Measurements from ENCODE around the gene DCC. TPM values are rescaled to one million over a fixed set of nuclear protein-coding genes. Genes with fewer than 3 reads are reported as not detected.
A peak's percentile ranks its signal among the peaks of the same experiment; 100 is the strongest.

The DCC gene
- total and polyA plus RNA-seq, 2 experiments from 2014 or later: 0.53 to 0.73 TPM

DNA sequence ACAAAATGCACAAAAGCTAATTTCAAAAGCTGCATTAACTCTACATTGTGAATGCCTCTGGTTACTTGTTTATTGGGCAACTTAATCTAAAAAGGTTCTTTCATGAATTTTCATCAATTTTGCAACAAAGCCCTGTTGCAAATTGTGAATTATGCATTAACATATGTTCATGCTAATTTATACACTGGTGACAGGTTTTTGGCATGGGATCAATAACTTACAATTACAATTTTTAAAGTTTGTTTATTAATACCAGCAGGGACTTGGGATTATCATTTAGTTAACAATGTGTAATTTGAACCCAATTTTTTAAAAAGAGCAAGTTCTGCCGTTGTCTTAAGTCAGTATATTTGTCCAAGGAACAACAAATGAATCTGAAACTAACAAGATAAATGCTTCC lies 183.6 kb downstream of the DCC start:
- Mint-ChIP-seq H3K4me3 (no peak overlapping the region), H3K4me1 (no peaks in the 10 kb centered on the region)

DNA sequence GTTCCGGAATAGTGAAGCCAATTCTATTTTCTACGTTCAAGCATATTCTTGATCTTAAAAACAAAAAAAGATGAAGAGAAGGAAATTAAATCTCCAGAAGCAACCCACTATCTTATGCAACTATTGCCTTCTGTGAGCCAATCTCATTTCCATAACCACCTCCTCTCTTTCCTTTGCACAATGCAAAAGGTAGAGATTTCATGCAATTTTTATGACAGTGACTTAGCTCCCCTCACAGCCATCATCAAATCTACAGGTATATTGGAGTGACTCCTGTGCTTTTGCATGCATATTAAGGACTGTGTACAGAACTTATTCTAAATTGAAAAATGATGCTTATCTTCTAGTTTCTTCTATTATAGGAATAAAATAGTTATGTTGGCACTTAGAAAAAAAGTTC lies 191.8 kb downstream of the DCC start:
- H3K9me2 ChIP-seq (ENCODE audit: insufficient read depth): no peaks in the 10 kb centered on the region
- no peaks in the 10 kb centered on the region for H3K79me2 ChIP-seq (replicated peaks; ENCODE audit: insufficient read depth)
- no peak overlapping the region for H2AFZ ChIP-seq
- H3K36me3 ChIP-seq (ENCODE audit: insufficient read depth): no peaks in the 10 kb centered on the region
- no peak for ATAC-seq
- H3K36me3 Mint-ChIP-seq (ENCODE audit: low read depth): no peaks in the 10 kb centered on the region
- no peak overlapping the region for H3K4me3 ChIP-seq
- H3K4me1 ChIP-seq (ENCODE audit: insufficient read depth): no peaks in the 10 kb centered on the region; the same call in 1 of the 2 replicates
- H3K27ac Mint-ChIP-seq: 0 out of 2 replicates have a peak overlapping the region, but pooled peaks have one; percentile 1
- H3F3A ChIP-seq (replicated peaks; ENCODE audit: low read depth): no peaks in the 10 kb centered on the region
- H3K27ac ChIP-seq (ENCODE audit: low read depth): no peak overlapping the region
- no peak for DNase-seq (ENCODE audit: low spot score)
- no peak overlapping the region for H3K4me3 Mint-ChIP-seq
- no peaks in the 10 kb centered on the region for H3K4me1 Mint-ChIP-seq
- H4K20me1 ChIP-seq (replicated peaks; ENCODE audit: insufficient read depth): no peaks in the 10 kb centered on the region
- no peaks in the 10 kb centered on the region for H3K27me3 ChIP-seq (ENCODE audit: insufficient read depth)
- H3K4me2 ChIP-seq: no peak overlapping the region
- H3K9me3 Mint-ChIP-seq: no peaks in the 10 kb centered on the region
- H3K27me3 Mint-ChIP-seq (ENCODE audit: insufficient read depth, low read depth, poor library complexity): no peaks in the 10 kb centered on the region
- TF ChIP-seq POLR2AphosphoS5 (IDR thresholded peaks at IDR 0.05; ENCODE audit: low read depth): no peak
- no peak for TF ChIP-seq STAT1 (IDR thresholded peaks at IDR 0.05; ENCODE audit: unreplicated experiment)
- TF ChIP-seq, protein P1, sequence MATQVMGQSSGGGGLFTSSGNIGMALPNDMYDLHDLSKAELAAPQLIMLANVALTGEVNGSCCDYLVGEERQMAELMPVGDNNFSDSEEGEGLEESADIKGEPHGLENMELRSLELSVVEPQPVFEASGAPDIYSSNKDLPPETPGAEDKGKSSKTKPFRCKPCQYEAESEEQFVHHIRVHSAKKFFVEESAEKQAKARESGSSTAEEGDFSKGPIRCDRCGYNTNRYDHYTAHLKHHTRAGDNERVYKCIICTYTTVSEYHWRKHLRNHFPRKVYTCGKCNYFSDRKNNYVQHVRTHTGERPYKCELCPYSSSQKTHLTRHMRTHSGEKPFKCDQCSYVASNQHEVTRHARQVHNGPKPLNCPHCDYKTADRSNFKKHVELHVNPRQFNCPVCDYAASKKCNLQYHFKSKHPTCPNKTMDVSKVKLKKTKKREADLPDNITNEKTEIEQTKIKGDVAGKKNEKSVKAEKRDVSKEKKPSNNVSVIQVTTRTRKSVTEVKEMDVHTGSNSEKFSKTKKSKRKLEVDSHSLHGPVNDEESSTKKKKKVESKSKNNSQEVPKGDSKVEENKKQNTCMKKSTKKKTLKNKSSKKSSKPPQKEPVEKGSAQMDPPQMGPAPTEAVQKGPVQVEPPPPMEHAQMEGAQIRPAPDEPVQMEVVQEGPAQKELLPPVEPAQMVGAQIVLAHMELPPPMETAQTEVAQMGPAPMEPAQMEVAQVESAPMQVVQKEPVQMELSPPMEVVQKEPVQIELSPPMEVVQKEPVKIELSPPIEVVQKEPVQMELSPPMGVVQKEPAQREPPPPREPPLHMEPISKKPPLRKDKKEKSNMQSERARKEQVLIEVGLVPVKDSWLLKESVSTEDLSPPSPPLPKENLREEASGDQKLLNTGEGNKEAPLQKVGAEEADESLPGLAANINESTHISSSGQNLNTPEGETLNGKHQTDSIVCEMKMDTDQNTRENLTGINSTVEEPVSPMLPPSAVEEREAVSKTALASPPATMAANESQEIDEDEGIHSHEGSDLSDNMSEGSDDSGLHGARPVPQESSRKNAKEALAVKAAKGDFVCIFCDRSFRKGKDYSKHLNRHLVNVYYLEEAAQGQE (IDR thresholded peaks at IDR 0.05; ENCODE audit: unreplicated experiment): no peak
- no peak for TF ChIP-seq NANOG (IDR thresholded peaks at IDR 0.05; ENCODE audit: borderline replicate concordance)
- TF ChIP-seq ZNF114 (CRISPR knock-in tag; IDR thresholded peaks at IDR 0.05): no peak
- TF ChIP-seq, protein P2, sequence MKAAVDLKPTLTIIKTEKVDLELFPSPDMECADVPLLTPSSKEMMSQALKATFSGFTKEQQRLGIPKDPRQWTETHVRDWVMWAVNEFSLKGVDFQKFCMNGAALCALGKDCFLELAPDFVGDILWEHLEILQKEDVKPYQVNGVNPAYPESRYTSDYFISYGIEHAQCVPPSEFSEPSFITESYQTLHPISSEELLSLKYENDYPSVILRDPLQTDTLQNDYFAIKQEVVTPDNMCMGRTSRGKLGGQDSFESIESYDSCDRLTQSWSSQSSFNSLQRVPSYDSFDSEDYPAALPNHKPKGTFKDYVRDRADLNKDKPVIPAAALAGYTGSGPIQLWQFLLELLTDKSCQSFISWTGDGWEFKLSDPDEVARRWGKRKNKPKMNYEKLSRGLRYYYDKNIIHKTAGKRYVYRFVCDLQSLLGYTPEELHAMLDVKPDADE (IDR thresholded peaks at IDR 0.05): no peak
- no peak for TF ChIP-seq ZNF331 (CRISPR knock-in tag; IDR thresholded peaks at IDR 0.05; ENCODE audit: low read depth)
- TF ChIP-seq CREB1 (CRISPR knock-in tag; IDR thresholded peaks at IDR 0.05; ENCODE audit: low read depth): no peak
- TF ChIP-seq EZH2 (IDR thresholded peaks at IDR 0.05; ENCODE audit: low read depth, unreplicated experiment): no peak
- TF ChIP-seq EZH2phosphoT487 (IDR thresholded peaks at IDR 0.05; ENCODE audit: unreplicated experiment): no peak
- TF ChIP-seq, protein P3, sequence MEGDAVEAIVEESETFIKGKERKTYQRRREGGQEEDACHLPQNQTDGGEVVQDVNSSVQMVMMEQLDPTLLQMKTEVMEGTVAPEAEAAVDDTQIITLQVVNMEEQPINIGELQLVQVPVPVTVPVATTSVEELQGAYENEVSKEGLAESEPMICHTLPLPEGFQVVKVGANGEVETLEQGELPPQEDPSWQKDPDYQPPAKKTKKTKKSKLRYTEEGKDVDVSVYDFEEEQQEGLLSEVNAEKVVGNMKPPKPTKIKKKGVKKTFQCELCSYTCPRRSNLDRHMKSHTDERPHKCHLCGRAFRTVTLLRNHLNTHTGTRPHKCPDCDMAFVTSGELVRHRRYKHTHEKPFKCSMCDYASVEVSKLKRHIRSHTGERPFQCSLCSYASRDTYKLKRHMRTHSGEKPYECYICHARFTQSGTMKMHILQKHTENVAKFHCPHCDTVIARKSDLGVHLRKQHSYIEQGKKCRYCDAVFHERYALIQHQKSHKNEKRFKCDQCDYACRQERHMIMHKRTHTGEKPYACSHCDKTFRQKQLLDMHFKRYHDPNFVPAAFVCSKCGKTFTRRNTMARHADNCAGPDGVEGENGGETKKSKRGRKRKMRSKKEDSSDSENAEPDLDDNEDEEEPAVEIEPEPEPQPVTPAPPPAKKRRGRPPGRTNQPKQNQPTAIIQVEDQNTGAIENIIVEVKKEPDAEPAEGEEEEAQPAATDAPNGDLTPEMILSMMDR (conservative IDR thresholded peaks at IDR 0.05; ENCODE audit: low read depth in 2 of 2): no peak
- TF ChIP-seq JUNB (IDR thresholded peaks at IDR 0.05; ENCODE audit: unreplicated experiment): no peak

More for the DNA sequence above, 183.6 kb downstream of the DCC start:
- Histone ChIP-seq H3K4me3 (no peak overlapping the region), H3K9me2 (ENCODE audit: insufficient read depth) (no peaks in the 10 kb centered on the region), H3K27ac (ENCODE audit: low read depth) (no peak overlapping the region), H3K79me2 (replicated peaks; ENCODE audit: insufficient read depth) (no peaks in the 10 kb centered on the region), H3K27me3 (ENCODE audit: insufficient read depth) (no peaks in the 10 kb centered on the region), H3K4me1 (ENCODE audit: insufficient read depth) (no peaks in the 10 kb centered on the region), H4K20me1 (replicated peaks; ENCODE audit: insufficient read depth) (no peaks in the 10 kb centered on the region), H3K36me3 (ENCODE audit: insufficient read depth) (no peaks in the 10 kb centered on the region), H3K4me2 (no peak overlapping the region), H2AFZ (no peak overlapping the region), H3F3A (replicated peaks; ENCODE audit: low read depth) (no peaks in the 10 kb centered on the region)
- ATAC-seq (no peak), DNase-seq (ENCODE audit: low spot score) (no peak)
- no peaks in the 10 kb centered on the region for H3K9me3 Mint-ChIP-seq
- no peak for TF ChIP-seq EZH2phosphoT487 (IDR thresholded peaks at IDR 0.05; ENCODE audit: unreplicated experiment)
- TF ChIP-seq, protein P3 (conservative IDR thresholded peaks at IDR 0.05; ENCODE audit: low read depth in 2 of 2): no peak
- H3K27me3 Mint-ChIP-seq (ENCODE audit: insufficient read depth, low read depth, poor library complexity): peaks cover 2% of the 10 kb centered on the region
- no peak overlapping the region for H3K27ac Mint-ChIP-seq
- H3K36me3 Mint-ChIP-seq (ENCODE audit: low read depth): no peaks in the 10 kb centered on the region

All from GM23338 (cell line).